ENCODE data around the gene NCKAP5.

GRCh38 chr2:133500917-133501316, 67.3 kb downstream of the NCKAP5 start:
- TF ChIP-seq POLR2A (IDR thresholded peaks at IDR 0.05) (no peak), CTCF (IDR thresholded peaks at IDR 0.05) (no peak), POLR2AphosphoS5 (IDR thresholded peaks at IDR 0.05; ENCODE audit: insufficient read depth in 1 of 2, low read depth in 1 of 2) (no peak)

Measured in vagina (tissue), 2 donors.